ENCODE results near the gene PDIA4.

GRCh38 chr7:148954766-148955165 is 73.5 kb downstream of the PDIA4 start:
- TF ChIP-seq, protein P1, sequence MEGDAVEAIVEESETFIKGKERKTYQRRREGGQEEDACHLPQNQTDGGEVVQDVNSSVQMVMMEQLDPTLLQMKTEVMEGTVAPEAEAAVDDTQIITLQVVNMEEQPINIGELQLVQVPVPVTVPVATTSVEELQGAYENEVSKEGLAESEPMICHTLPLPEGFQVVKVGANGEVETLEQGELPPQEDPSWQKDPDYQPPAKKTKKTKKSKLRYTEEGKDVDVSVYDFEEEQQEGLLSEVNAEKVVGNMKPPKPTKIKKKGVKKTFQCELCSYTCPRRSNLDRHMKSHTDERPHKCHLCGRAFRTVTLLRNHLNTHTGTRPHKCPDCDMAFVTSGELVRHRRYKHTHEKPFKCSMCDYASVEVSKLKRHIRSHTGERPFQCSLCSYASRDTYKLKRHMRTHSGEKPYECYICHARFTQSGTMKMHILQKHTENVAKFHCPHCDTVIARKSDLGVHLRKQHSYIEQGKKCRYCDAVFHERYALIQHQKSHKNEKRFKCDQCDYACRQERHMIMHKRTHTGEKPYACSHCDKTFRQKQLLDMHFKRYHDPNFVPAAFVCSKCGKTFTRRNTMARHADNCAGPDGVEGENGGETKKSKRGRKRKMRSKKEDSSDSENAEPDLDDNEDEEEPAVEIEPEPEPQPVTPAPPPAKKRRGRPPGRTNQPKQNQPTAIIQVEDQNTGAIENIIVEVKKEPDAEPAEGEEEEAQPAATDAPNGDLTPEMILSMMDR (IDR thresholded peaks at IDR 0.05): no peak
- TF ChIP-seq POLR2AphosphoS5 (IDR thresholded peaks at IDR 0.05): no peak
- TF ChIP-seq EP300 (IDR thresholded peaks at IDR 0.05): no peak
